GM19023 (cell line): Measurements from ENCODE around the gene ZNF628.
A peak's percentile ranks its signal among the peaks of the same experiment; 100 is the strongest.
"Not testable (repeated sequence)": the region's sequence is repeated elsewhere in the genome, so short reads cannot be mapped to it uniquely, and the experiment has no call there.

Source experiments
- ATAC-seq: cut with Tn5 transposase; IDR thresholded peaks from one replicate; pipeline ENCODE4 v1.9.1; 2021; ENCODE audit warnings: mild to moderate bottlenecking, moderate library complexity; ENCODE audit not compliant: unreplicated experiment

The ZNF628 gene

GRCh38 chr19:55494172-55494761 lies 17.9 kb downstream of the ZNF628 start:
- ATAC-seq, result no peak

GRCh38 chr19:55495646-55496349 lies 19.4 kb downstream of the ZNF628 start:
- no peak for ATAC-seq

GRCh38 chr19:55496820-55497219 lies 20.4 kb downstream of the ZNF628 start:
- ATAC-seq, result not testable (repeated sequence)

- ATAC-seq, result no peak
These were observed 21.3 kb downstream of the ZNF628 start for GRCh38 chr19:55497763-55498162.

- ATAC-seq, result no peak
These were observed 21.9 kb downstream of the ZNF628 start for GRCh38 chr19:55498246-55498840.

- no peak for ATAC-seq
These were observed 24.0 kb downstream of the ZNF628 start for GRCh38 chr19:55500368-55500952.

- no peak for ATAC-seq
These were observed 26.0 kb downstream of the ZNF628 start for GRCh38 chr19:55502197-55502952.

GRCh38 chr19:55503157-55503501 lies 26.7 kb downstream of the ZNF628 start:
- ATAC-seq, result no peak

GRCh38 chr19:55503502-55504251 lies 27.3 kb downstream of the ZNF628 start:
- ATAC-seq, result peak; percentile 96

GRCh38 chr19:55504252-55504603 lies 27.8 kb downstream of the ZNF628 start:
- no peak for ATAC-seq

- no peak for ATAC-seq
These were observed 28.6 kb downstream of the ZNF628 start for GRCh38 chr19:55504981-55505380.

GRCh38 chr19:55508120-55508519 lies 31.7 kb downstream of the ZNF628 start:
- no peak for ATAC-seq

GRCh38 chr19:55516878-55517620 lies 40.6 kb downstream of the ZNF628 start:
- peak; percentile 99 for ATAC-seq

- ATAC-seq, result no peak
These were observed 43.3 kb downstream of the ZNF628 start for GRCh38 chr19:55519451-55520311.

- ATAC-seq, result no peak
These were observed 44.4 kb downstream of the ZNF628 start for GRCh38 chr19:55520691-55521292.

GRCh38 chr19:55525289-55526101 lies 49.1 kb downstream of the ZNF628 start:
- no peak for ATAC-seq

GRCh38 chr19:55526216-55527196 lies 50.1 kb downstream of the ZNF628 start:
- no peak for ATAC-seq
